ENCODE measurements around the gene CYYR1. TPM values are rescaled to one million over a fixed set of nuclear protein-coding genes. Genes with fewer than 3 reads are reported as not detected.

CYYR1 gene
- total and polyA plus RNA-seq, 7 experiments from 2014 or later: not detected

DNA sequence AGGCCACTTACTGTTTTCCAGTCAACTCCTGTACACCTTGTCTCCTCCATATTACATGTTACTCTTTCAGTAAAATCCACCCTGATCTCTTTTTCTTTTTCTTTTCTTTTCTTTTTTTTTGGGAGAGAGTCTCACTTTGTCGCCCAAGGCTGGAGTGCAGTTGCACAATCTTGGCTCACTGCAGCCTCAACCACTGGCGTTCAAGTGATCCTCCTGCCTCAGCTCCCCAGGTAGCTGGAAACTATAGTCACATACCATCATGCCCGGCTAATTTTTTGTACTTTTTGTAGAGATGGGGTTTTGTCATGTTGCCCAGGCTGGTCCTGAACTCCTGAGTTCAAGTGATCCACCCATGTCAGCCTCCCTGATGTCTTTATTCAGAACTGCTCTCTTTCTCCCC, 57.8 kb downstream of the CYYR1 start:
- intact Hi-C loops (cut with micrococcal nuclease): no loop called here
- H3K9me3 Mint-ChIP-seq: peaks cover 0 to 19% (median 5%) of the 10 kb centered on the region in 11 donors
- no peak for DNase-seq
- Histone ChIP-seq H3K27ac (ENCODE audit: low read depth, low read length) (no peak overlapping the region), H3K4me3 (ENCODE audit: low read length) (no peak overlapping the region), H3K36me3 (ENCODE audit: control insufficient read depth in 2 of 3, insufficient read depth in 3 of 3, low read length in 3 of 3) (no peaks in the 10 kb centered on the region), H3K9me3 (ENCODE audit: control insufficient read depth in 2 of 3, low read length in 3 of 3) (no peaks in the 10 kb centered on the region), H3K4me1 (ENCODE audit: control insufficient read depth in 2 of 2, insufficient read depth in 2 of 2, low read length in 2 of 2) (no peaks in the 10 kb centered on the region), H3K27me3 (ENCODE audit: control insufficient read depth in 2 of 2, insufficient read depth in 2 of 2, low read length in 2 of 2) (no peaks in the 10 kb centered on the region)
- H3K27me3 Mint-ChIP-seq: peaks cover 0 to 8% (median 0%) of the 10 kb centered on the region in 5 donors
- no peak for ATAC-seq
- no peaks in the 10 kb centered on the region for H3K4me1 Mint-ChIP-seq
- POLR2A ChIA-PET: no interaction called here
- CTCF ChIA-PET: no interaction called here
- H3K4me3 Mint-ChIP-seq: no peak overlapping the region
- H3K36me3 Mint-ChIP-seq: no peaks in the 10 kb centered on the region
- H3K27ac Mint-ChIP-seq: no peak overlapping the region

DNA sequence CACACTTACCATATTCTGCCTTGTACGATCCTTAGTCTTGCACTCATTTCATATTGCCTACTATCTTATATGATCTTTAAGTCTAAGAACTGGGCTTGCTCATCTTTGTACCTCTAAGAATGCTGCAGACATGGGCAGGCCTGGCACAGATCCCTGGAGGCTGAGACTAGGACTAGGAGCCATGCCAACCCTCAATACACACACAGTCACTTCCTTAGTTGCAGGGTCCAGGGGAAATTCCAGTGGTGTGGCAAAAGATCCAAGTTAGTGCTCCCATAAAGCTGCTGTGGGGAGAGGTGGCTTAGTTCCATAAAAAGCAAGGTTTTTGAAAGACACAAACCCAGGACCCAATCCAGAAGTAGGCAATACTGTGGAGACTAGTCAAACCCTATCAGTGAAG, 59.9 kb downstream of the CYYR1 start:
- Mint-ChIP-seq H3K4me3 (no peak overlapping the region), H3K4me1 (no peaks in the 10 kb centered on the region), H3K36me3 (no peaks in the 10 kb centered on the region), H3K27ac (no peak overlapping the region), H3K9me3 (peaks cover 0 to 8% (median under 1%) of the 10 kb centered on the region in 11 donors), H3K27me3 (peaks cover 0 to 8% (median 0%) of the 10 kb centered on the region in 5 donors)
- ChIA-PET CTCF (no interaction called here), POLR2A (no interaction called here)
- DNase-seq (no peak), ATAC-seq (no peak)
- Histone ChIP-seq H3K27me3 (ENCODE audit: control insufficient read depth in 2 of 2, insufficient read depth in 2 of 2, low read length in 2 of 2) (no peaks in the 10 kb centered on the region), H3K27ac (ENCODE audit: low read depth, low read length) (no peak overlapping the region), H3K36me3 (ENCODE audit: control insufficient read depth in 2 of 3, insufficient read depth in 3 of 3, low read length in 3 of 3) (no peaks in the 10 kb centered on the region), H3K9me3 (ENCODE audit: control insufficient read depth in 2 of 3, low read length in 3 of 3) (no peaks in the 10 kb centered on the region), H3K4me3 (ENCODE audit: low read length) (no peak overlapping the region), H3K4me1 (ENCODE audit: control insufficient read depth in 2 of 2, insufficient read depth in 2 of 2, low read length in 2 of 2) (no peaks in the 10 kb centered on the region)
- intact Hi-C loops (cut with micrococcal nuclease): no loop called here

DNA sequence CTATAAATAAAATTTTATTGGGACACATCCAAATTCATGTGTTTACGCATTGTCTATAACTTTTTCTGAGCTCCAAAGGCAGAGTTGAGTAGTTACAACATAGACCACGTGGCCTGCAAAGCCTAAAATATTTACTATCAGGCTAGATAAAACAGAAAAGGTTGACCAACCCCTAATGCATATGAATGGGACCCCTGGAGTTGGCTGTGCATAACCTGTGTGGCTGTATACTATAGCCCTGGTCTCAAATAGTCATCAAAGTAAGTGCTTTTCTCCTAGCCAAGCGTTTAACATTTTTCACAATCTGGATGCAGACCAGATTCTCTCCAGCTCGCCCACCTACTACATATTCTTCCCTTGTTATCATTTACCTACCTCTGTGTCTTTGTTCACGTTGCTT, 60.4 kb downstream of the CYYR1 start:
- Histone ChIP-seq H3K27me3 (ENCODE audit: control insufficient read depth in 2 of 2, insufficient read depth in 2 of 2, low read length in 2 of 2) (no peaks in the 10 kb centered on the region), H3K27ac (ENCODE audit: low read depth, low read length) (no peak overlapping the region), H3K4me3 (ENCODE audit: low read length) (no peak overlapping the region), H3K4me1 (ENCODE audit: control insufficient read depth in 2 of 2, insufficient read depth in 2 of 2, low read length in 2 of 2) (no peaks in the 10 kb centered on the region), H3K9me3 (ENCODE audit: control insufficient read depth in 2 of 3, low read length in 3 of 3) (no peaks in the 10 kb centered on the region), H3K36me3 (ENCODE audit: control insufficient read depth in 2 of 3, insufficient read depth in 3 of 3, low read length in 3 of 3) (no peaks in the 10 kb centered on the region)
- Mint-ChIP-seq H3K4me3 (no peak overlapping the region), H3K9me3 (peaks cover 0 to 4% (median 0%) of the 10 kb centered on the region in 11 donors), H3K27me3 (peaks cover 0 to 12% (median 3%) of the 10 kb centered on the region in 5 donors), H3K4me1 (no peaks in the 10 kb centered on the region), H3K36me3 (no peaks in the 10 kb centered on the region), H3K27ac (no peak overlapping the region)
- ATAC-seq: no peak
- intact Hi-C loops (cut with micrococcal nuclease): no loop called here
- ChIA-PET CTCF (no interaction called here), POLR2A (no interaction called here)
- DNase-seq: no peak

DNA sequence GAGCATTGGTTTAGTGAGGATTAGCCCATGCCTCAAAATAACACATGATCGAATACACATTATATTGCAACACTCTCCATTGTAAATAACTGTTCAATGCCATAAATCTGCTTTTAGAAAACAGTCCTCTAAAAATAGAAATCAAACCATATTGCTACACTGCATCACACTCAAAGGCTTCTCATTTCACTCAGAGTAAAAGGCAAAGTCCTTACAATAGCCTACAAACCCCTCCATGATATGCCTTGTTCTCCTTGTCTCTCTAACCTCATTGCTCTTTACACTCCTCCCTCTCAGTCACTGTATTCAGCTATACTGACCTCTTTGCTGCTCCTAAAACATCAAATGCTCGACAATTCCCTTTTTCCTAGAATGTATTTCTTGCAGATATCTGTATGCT, 64.2 kb downstream of the CYYR1 start:
- H3K36me3 Mint-ChIP-seq: no peaks in the 10 kb centered on the region
- peaks cover 0 to 3% (median 0%) of the 10 kb centered on the region in 11 donors for H3K9me3 Mint-ChIP-seq
- no peaks in the 10 kb centered on the region for H3K4me1 Mint-ChIP-seq
- ChIA-PET CTCF (no interaction called here), POLR2A (no interaction called here)
- no peak for ATAC-seq
- H3K4me1 ChIP-seq (ENCODE audit: control insufficient read depth in 2 of 2, insufficient read depth in 2 of 2, low read length in 2 of 2): no peaks in the 10 kb centered on the region
- H3K27me3 ChIP-seq (ENCODE audit: control insufficient read depth in 2 of 2, insufficient read depth in 2 of 2, low read length in 2 of 2): no peaks in the 10 kb centered on the region
- no peaks in the 10 kb centered on the region for H3K36me3 ChIP-seq (ENCODE audit: control insufficient read depth in 2 of 3, insufficient read depth in 3 of 3, low read length in 3 of 3)
- H3K4me3 Mint-ChIP-seq: no peak overlapping the region
- H3K4me3 ChIP-seq (ENCODE audit: low read length): no peak overlapping the region
- no peak for DNase-seq
- intact Hi-C loops (cut with micrococcal nuclease): no loop called here
- peaks cover 0 to 5% (median 3%) of the 10 kb centered on the region in 5 donors for H3K27me3 Mint-ChIP-seq
- no peak overlapping the region for H3K27ac Mint-ChIP-seq
- H3K9me3 ChIP-seq (ENCODE audit: control insufficient read depth in 2 of 3, low read length in 3 of 3): no peaks in the 10 kb centered on the region
- H3K27ac ChIP-seq (ENCODE audit: low read depth, low read length): no peak overlapping the region

DNA sequence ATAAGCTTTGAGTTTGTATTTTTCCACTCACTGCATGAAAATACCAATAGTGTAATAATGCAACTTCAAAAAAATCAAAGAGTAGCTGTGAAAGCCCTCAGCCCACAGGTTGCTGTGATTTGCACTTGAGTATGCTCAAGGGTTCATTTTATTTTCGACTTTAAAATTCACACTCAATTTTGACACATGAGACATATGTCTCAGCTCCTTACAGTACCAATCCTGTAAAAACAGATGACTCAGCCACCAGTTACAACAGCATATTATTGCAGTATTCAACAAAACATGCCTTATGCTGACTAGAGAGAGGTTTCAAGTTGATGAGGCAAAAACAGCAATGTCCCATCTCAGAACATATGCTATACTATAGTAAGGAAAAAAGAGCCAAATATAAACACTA, 66.1 kb downstream of the CYYR1 start:
- Histone ChIP-seq H3K27me3 (ENCODE audit: control insufficient read depth in 2 of 2, insufficient read depth in 2 of 2, low read length in 2 of 2) (no peaks in the 10 kb centered on the region), H3K9me3 (ENCODE audit: control insufficient read depth in 2 of 3, low read length in 3 of 3) (no peaks in the 10 kb centered on the region), H3K4me3 (ENCODE audit: low read length) (no peak overlapping the region), H3K36me3 (ENCODE audit: control insufficient read depth in 2 of 3, insufficient read depth in 3 of 3, low read length in 3 of 3) (no peaks in the 10 kb centered on the region), H3K27ac (ENCODE audit: low read depth, low read length) (no peak overlapping the region), H3K4me1 (ENCODE audit: control insufficient read depth in 2 of 2, insufficient read depth in 2 of 2, low read length in 2 of 2) (no peaks in the 10 kb centered on the region)
- Mint-ChIP-seq H3K4me1 (no peaks in the 10 kb centered on the region), H3K36me3 (no peaks in the 10 kb centered on the region), H3K4me3 (no peak overlapping the region), H3K27ac (no peak overlapping the region), H3K9me3 (peaks cover 0 to 3% (median 0%) of the 10 kb centered on the region in 11 donors), H3K27me3 (peaks cover 0 to 5% (median 3%) of the 10 kb centered on the region in 5 donors)
- POLR2A ChIA-PET: no interaction called here
- no peak for DNase-seq
- intact Hi-C loops (cut with micrococcal nuclease): no loop called here
- no peak for ATAC-seq
- CTCF ChIA-PET: no interaction called here

DNA sequence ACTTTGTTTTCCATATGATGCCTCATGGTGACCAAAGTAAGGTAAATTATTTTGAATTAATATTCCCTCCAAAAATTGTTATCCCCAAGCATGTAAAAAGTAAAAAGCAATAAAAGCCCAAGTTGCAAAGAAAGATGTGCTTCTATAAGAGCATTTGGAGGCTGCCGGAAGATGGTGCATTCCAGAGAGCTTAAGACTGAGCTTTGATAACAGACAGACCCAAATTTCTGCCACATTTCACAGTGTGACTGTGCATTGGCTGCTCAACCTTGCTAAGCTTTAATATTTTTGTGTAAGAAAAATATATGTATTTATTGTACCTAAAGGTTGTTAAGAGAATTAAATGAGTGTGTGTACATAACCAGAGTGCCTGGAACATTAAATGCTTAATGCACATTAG, 67.9 kb downstream of the CYYR1 start:
- ATAC-seq (no peak), DNase-seq (no peak)
- Histone ChIP-seq H3K9me3 (ENCODE audit: control insufficient read depth in 2 of 3, low read length in 3 of 3) (no peaks in the 10 kb centered on the region), H3K4me3 (ENCODE audit: low read length) (no peak overlapping the region), H3K4me1 (ENCODE audit: control insufficient read depth in 2 of 2, insufficient read depth in 2 of 2, low read length in 2 of 2) (no peaks in the 10 kb centered on the region), H3K27me3 (ENCODE audit: control insufficient read depth in 2 of 2, insufficient read depth in 2 of 2, low read length in 2 of 2) (no peaks in the 10 kb centered on the region), H3K36me3 (ENCODE audit: control insufficient read depth in 2 of 3, insufficient read depth in 3 of 3, low read length in 3 of 3) (no peaks in the 10 kb centered on the region), H3K27ac (ENCODE audit: low read depth, low read length) (no peak overlapping the region)
- Mint-ChIP-seq H3K36me3 (no peaks in the 10 kb centered on the region), H3K27ac (no peak overlapping the region), H3K27me3 (peaks cover 0 to 5% (median 3%) of the 10 kb centered on the region in 5 donors), H3K4me3 (no peak overlapping the region), H3K4me1 (no peaks in the 10 kb centered on the region), H3K9me3 (peaks cover 0 to 3% (median 0%) of the 10 kb centered on the region in 11 donors)
- POLR2A ChIA-PET: no interaction called here
- intact Hi-C loops (cut with micrococcal nuclease): no loop called here
- CTCF ChIA-PET: no interaction called here

DNA sequence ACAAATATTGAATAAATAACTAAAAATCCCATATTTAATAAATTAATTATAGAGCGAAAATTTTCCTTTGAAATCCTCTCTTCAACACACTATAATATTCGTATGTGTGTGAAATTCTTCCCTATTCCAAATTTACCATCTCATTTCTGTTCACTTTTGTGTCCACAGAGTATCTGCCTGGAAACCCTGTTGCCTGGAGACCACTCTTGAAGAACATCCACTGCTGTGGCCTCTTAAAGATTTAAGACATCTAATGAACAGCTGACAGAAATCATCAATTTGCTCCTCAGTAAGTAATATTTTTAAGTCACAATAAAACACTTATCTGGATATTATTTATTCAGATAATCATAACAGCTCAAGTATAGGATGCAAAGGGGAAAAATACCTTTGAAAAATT, 69.7 kb downstream of the CYYR1 start:
- Mint-ChIP-seq H3K36me3 (no peaks in the 10 kb centered on the region), H3K4me1 (no peaks in the 10 kb centered on the region), H3K27me3 (peaks cover 0 to 5% (median 0%) of the 10 kb centered on the region in 5 donors), H3K27ac (no peak overlapping the region), H3K9me3 (peaks cover 0 to 6% (median 3%) of the 10 kb centered on the region in 11 donors), H3K4me3 (no peak overlapping the region)
- intact Hi-C loops (cut with micrococcal nuclease): no loop called here
- DNase-seq (no peak), ATAC-seq (no peak)
- no peak overlapping the region for H3K4me3 ChIP-seq (ENCODE audit: low read length)
- H3K4me1 ChIP-seq (ENCODE audit: control insufficient read depth in 2 of 2, insufficient read depth in 2 of 2, low read length in 2 of 2): no peaks in the 10 kb centered on the region
- H3K36me3 ChIP-seq (ENCODE audit: control insufficient read depth in 2 of 3, insufficient read depth in 3 of 3, low read length in 3 of 3): no peaks in the 10 kb centered on the region
- H3K9me3 ChIP-seq (ENCODE audit: control insufficient read depth in 2 of 3, low read length in 3 of 3): no peaks in the 10 kb centered on the region
- POLR2A ChIA-PET: no interaction called here
- H3K27me3 ChIP-seq (ENCODE audit: control insufficient read depth in 2 of 2, insufficient read depth in 2 of 2, low read length in 2 of 2): no peaks in the 10 kb centered on the region
- H3K27ac ChIP-seq (ENCODE audit: low read depth, low read length): no peak overlapping the region
- CTCF ChIA-PET: no interaction called here
